ENCODE data around the gene ARL14EP. TPM values are rescaled to one million over a fixed set of nuclear protein-coding genes. Genes with fewer than 3 reads are reported as not detected.

Gene ARL14EP
- polyA plus RNA-seq, 1 donor = 28.1 TPM

GRCh38 chr11:30328681-30329080, 5.8 kb downstream of the ARL14EP start:
- no peak for DNase-seq

DNA sequence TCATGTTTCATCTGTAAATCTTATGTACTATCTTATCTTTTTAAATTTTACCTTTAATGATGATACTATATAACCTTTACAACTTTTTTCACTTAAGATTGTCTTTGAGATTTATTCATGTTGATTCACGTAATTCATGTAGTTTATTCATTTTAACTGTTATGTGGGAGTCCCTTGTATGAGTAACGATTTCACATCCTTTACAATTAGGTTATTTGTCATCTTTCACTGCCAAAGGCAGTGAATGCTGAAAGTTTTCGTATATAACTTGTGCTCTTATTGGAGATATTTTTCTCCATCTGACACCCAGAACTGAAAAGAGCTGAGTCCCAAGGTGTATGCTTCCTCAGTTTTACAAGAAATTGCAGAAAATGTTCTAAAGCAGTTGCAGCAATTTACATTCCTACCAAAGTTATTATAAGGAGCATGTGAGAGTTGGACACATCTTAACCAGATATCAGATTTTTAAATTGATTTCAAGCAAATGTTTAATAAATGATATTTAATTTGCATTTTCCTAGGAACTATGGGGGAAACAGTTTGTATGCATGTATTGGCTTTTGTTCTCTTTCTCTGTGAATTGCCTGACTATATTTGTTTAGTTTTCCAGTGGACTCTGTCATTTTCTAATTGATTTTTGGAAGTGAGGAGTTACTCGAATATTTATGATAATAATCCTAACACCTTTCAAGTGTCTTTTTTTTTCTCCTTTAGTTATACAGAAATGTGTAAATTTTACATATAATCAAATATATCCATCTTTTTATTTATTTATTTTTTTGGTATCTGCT, 6.4 kb downstream of the ARL14EP start:
- no peak for DNase-seq

GRCh38 chr11:30333405-30333804, 10.5 kb downstream of the ARL14EP start:
- DNase-seq = no peak

GRCh38 chr11:30342736-30343166, 19.8 kb downstream of the ARL14EP start:
- no peak for DNase-seq

DNA sequence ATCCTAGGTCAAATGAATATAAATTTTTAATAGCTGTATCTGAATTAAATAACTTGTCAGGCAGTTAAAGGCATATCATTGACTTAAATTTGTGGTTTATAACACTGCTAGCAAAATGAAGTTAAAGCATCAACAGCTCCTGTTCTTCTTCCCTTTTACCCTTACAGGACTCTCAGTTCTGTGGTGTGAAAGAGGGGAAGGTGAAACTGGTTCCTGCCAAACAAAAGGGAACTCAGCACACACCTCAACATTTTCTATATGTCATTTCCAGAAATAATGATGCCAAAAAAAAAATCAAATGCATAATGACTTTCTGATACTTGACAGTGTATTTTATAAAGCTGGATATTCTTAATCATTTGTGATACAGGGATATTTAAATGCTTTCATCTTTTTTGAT, 21.2 kb downstream of the ARL14EP start:
- DNase-seq = no peak

GRCh38 chr11:30345644-30346043, 22.7 kb downstream of the ARL14EP start:
- no peak for DNase-seq

DNA sequence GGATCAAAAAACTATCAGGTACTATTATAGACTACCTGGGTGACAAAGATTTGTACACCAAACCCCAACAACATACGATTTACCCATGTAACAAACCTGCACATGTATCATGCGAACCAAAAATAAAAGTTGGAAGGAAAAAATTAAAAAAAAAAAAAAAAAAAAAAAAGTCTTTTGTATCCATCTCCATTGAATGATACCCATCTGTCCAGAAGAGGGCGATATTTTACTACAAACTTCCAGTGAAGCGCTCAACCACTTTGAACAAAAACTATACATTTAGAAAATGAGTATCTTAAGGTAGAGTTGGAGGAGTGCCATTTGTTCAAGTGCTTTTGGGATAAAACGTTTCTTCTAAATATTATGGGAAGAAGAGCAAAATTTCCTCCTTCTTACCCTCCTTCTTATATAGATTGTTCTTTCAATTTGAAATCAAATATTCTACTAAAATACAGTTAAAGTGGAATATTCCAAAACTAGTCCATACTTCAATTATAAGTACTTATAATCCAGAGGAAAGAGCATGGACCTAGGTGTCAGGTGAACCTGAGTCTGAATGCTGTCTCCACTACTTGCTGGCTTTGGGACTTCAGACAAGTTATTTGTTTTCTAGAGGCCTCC, 23.3 kb downstream of the ARL14EP start:
- peak; percentile 76 for DNase-seq

DNA sequence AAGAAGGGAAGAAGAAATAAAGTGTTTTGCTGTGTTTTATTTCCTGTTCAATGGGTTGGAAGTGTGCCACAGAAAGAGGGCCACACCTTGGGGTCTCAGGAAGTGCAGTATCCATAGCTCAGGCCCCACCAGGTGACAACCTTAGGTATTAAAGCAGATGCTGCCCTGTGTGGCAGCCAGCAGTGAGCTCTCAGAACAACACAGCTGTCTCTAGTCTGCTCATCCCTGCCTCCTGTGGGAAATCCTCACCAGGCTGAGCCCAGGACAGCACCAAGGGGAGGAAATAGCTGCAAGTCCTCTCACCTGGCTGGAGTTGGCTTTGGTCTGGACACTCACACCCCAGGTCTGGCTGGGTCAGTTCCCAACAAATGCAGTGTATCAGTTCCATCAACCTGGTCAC, 25.1 kb downstream of the ARL14EP start:
- no peak for DNase-seq

DNA sequence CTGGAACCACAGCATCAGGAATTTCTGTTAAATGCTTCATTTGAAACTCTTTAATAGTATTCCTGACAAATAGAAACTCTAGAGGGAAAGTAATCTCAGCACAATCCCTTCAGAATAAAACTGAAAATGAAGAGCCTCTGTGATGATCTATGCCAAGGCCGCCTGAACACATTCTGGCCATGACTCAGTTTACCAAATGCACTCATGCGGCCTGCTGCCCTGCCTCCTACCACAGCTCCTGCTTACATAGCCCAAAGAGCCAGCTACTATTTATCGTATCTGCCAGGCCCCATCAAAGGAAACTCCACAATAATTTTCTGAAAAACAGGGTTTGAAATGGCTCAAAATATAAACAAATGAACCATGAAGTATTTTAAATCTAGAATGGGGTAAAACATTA, 27.0 kb downstream of the ARL14EP start:
- DNase-seq = no peak

GRCh38 chr11:30350384-30350783, 27.5 kb downstream of the ARL14EP start:
- DNase-seq = no peak

DNA sequence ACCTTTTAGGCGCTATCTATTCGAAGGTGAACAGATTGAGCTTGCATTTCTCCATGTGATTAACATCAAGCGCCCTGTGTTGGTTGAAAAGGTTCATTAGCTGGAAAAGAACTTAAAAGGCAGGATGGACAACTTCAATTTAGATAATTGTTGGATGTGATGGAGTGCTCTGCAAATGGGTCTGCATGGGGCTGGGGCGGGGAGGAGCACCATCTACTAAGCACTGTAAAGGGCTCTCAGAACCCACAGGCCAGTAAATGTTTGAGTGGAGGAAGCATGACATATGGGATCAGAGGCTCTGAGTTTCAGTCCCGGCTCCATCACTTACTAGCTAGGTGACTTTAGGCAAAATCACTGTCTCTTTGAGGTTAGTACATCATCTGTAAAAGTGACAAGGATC, 28.2 kb downstream of the ARL14EP start:
- DNase-seq = no peak

- DNase-seq = no peak
Observed at GRCh38 chr11:30356391-30356790, 33.5 kb downstream of the ARL14EP start.

DNA sequence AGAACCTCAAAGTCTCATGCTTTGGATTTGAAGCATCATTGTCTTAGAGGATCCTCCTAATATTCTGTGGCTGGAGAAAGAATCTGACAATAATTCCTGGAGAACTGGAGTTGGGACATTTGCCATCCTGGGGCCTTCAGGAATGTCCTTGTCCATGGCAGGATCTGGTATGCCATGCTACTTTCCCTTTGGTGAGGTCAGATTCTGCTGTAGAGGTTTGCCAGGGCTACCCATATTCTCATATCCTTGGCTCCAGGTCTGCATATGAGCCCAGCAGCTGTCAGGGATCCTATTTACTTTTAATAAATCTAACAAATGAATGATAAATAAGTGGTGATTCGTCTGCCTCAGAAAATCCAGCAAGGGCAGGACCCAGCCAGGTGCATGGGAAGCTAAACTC, 35.0 kb downstream of the ARL14EP start:
- DNase-seq = no peak

GRCh38 chr11:30358536-30358935, 35.6 kb downstream of the ARL14EP start:
- DNase-seq = no peak

- DNase-seq = no peak
Observed at GRCh38 chr11:30360741-30361140, 37.8 kb downstream of the ARL14EP start.

GRCh38 chr11:30364139-30364836, 41.4 kb downstream of the ARL14EP start:
- DNase-seq = no peak

GRCh38 chr11:30364837-30365482, 42.1 kb downstream of the ARL14EP start:
- DNase-seq = no peak

DNA sequence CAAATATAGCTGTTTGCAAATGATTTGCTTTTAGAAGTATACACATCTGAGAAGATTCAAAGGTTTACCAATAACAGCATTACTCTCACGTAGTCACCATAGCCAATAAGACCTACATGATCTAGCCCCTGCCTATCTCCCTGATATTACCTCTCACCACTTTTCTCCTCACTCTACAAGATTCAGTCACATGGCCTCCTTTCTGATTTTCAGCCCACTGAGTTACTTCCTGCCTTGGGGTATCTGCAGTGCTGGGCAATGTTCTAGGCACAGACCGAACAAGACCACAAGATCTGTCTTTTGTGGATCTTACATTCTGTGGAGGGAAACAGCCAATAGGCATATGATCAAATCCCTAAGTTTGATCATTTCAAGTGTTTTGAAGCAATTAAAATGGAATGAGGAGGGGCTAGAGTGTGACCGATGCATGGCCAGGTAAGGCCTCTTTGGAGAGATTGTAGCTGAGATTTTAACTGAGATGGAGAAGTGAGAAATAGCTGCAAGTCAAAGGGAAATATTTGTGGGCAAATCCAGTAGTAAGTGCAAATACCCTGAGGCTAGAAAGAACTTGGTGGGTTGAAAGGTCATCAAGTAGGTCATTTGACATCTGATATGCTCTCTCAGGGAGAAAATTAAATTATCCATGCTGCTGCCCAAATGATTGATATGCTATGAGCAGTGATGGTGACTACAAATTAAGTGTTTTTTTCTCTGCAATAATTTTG, 43.1 kb downstream of the ARL14EP start:
- DNase-seq = no peak

GRCh38 chr11:30368394-30368793, 45.5 kb downstream of the ARL14EP start:
- DNase-seq = no peak

GRCh38 chr11:30370164-30370563, 47.3 kb downstream of the ARL14EP start:
- DNase-seq = no peak

GRCh38 chr11:30377347-30377746, 54.4 kb downstream of the ARL14EP start:
- DNase-seq = no peak

DNA sequence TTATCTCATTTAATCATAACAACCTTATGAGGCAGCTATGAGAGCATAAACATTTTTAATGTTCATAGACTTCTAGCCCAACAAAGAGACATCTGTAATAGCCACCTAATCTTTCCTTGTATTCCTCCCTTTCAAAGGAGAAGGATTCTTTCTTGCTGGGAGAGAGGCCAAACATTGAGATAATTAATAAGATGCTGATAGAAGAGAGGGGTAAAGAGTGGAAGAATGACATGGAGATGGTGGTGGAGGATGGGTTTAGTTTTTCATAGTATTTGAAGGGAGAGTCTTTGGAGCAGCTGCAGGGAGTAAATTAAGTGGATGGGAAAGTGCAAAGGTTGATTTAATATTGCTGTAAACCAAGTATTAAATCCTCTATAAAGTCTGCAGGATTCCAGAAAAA, 57.9 kb downstream of the ARL14EP start:
- DNase-seq = no peak
